Measurements from ENCODE around the gene ZNF483. TPM values are rescaled to one million over a fixed set of nuclear protein-coding genes. Genes with fewer than 3 reads are reported as not detected.
"Not testable (repeated sequence)": the region's sequence is repeated elsewhere in the genome, so short reads cannot be mapped to it uniquely, and the experiment has no call there.

ZNF483 gene
- total RNA-seq = 10 to 100 TPM in 4 of 8 experiments, 1 to 10 TPM in 4; 1.2 to 44.5 (median 10.0) TPM

- Histone ChIP-seq H3K4me3 (peak within 1 kb of the TSS; percentile 67 to 93 (median 81)), H3K27ac (peak within 1 kb of the TSS in 1 of 2 donors; percentile 18), H3K4me1 (replicated peaks in 1 of 2) (no peaks in the 10 kb centered on the region)
- 0 to 15% (median 1%) methylated on average over 2 to 15 of the region's 66 CpGs; no CpG with 5 or more reads in 3 of the 10 experiments for WGBS, 10 experiments
- peak; percentile 84 to 94 (median 92) for ATAC-seq (replicated peaks in 6 of 8)
- in situ Hi-C loops (cut with MboI; ENCODE audit: low pct_unique_long_range_greater_than_20kb in 2 of 9, low sequenced_read_pairs in 9 of 9, unreplicated experiment in 9 of 9) = no loop called here
Measured at GRCh38 chr9:111525056-111525977, at the start of gene ZNF483. Gene ZNF483 (plus strand): TSS chr9:111525179. CDS start chr9:111527396, 2,217 bp downstream.

GRCh38 chr9:111475195-111475594, 49.8 kb upstream of the ZNF483 start:
- WGBS, 10 experiments = 43 to 100% (median 100%) methylated on average over 1 to 2 of the region's 2 CpGs; no CpG with 5 or more reads in 1 of the 10 experiments
- H3K4me1 ChIP-seq (replicated peaks in 1 of 2) = no peaks in the 10 kb centered on the region
- in situ Hi-C loops (cut with MboI; ENCODE audit: low pct_unique_long_range_greater_than_20kb in 2 of 9, low sequenced_read_pairs in 9 of 9, unreplicated experiment in 9 of 9) = no loop called here
- no peak overlapping the region for H3K4me3 ChIP-seq
- no peak for ATAC-seq (replicated peaks in 6 of 8)
- no peak overlapping the region for H3K27ac ChIP-seq

GRCh38 chr9:111477677-111478076, 47.3 kb upstream of the ZNF483 start:
- in situ Hi-C loops (cut with MboI; ENCODE audit: low pct_unique_long_range_greater_than_20kb in 2 of 9, low sequenced_read_pairs in 9 of 9, unreplicated experiment in 9 of 9) = no loop called here
- H3K27ac ChIP-seq = no peak overlapping the region
- WGBS, 10 experiments = 60 to 100% (median 100%) methylated on average over 1 to 3 of the region's 3 CpGs; no CpG with 5 or more reads in 2 of the 10 experiments
- no peak overlapping the region for H3K4me3 ChIP-seq
- ATAC-seq (replicated peaks in 6 of 8) = no peak
- peaks cover 0 to 7% of the 10 kb centered on the region in 2 donors for H3K4me1 ChIP-seq (replicated peaks in 1 of 2)

- Histone ChIP-seq H3K27ac (no peak overlapping the region), H3K4me1 (replicated peaks in 1 of 2) (peaks cover 0 to 7% of the 10 kb centered on the region in 2 donors), H3K4me3 (peak overlapping the region; percentile 63 to 91 (median 77))
- 0 to 60% (median 40%) methylated on average over 1 to 13 of the region's 13 CpGs; no CpG with 5 or more reads in 1 of the 10 experiments for WGBS, 10 experiments
- no peak for ATAC-seq (replicated peaks in 6 of 8)
- in situ Hi-C loops (cut with MboI; ENCODE audit: low pct_unique_long_range_greater_than_20kb in 2 of 9, low sequenced_read_pairs in 9 of 9, unreplicated experiment in 9 of 9) = no loop called here
Measured at GRCh38 chr9:111481885-111482636, 42.9 kb upstream of the ZNF483 start.

GRCh38 chr9:111482694-111483438, 42.1 kb upstream of the ZNF483 start:
- Histone ChIP-seq H3K27ac (peak overlapping the region; percentile 90 to 97), H3K4me3 (peak overlapping the region; percentile 63 to 91 (median 77)), H3K4me1 (replicated peaks in 1 of 2) (peaks cover 0 to 7% of the 10 kb centered on the region in 2 donors)
- peak; percentile 41 to 58 (median 50) for ATAC-seq (replicated peaks in 6 of 8)
- in situ Hi-C loops (cut with MboI; ENCODE audit: low pct_unique_long_range_greater_than_20kb in 2 of 9, low sequenced_read_pairs in 9 of 9, unreplicated experiment in 9 of 9) = no loop called here
- WGBS, 10 experiments = 0 to 3% (median 0%) methylated on average over 1 to 14 of the region's 76 CpGs; no CpG with 5 or more reads in 4 of the 10 experiments

GRCh38 chr9:111483439-111483857, 41.5 kb upstream of the ZNF483 start:
- in situ Hi-C loops (cut with MboI; ENCODE audit: low pct_unique_long_range_greater_than_20kb in 2 of 9, low sequenced_read_pairs in 9 of 9, unreplicated experiment in 9 of 9) = no loop called here
- peak in 5 of 8 experiments; percentile 55 to 71 (median 70) for ATAC-seq (replicated peaks in 6 of 8)
- peak overlapping the region; percentile 63 to 91 (median 77) for H3K4me3 ChIP-seq
- no CpG with 5 or more reads among the region's 78 CpGs for WGBS, 10 experiments
- peaks cover 0 to 7% of the 10 kb centered on the region in 2 donors for H3K4me1 ChIP-seq (replicated peaks in 1 of 2)
- H3K27ac ChIP-seq = peak overlapping the region; percentile 90 to 97

GRCh38 chr9:111483858-111484571, 41.0 kb upstream of the ZNF483 start, which contains the start of gene ECPAS:
Gene ECPAS (minus strand): TSS chr9:111484383. CDS start chr9:111472918, 11,465 bp downstream.
- Histone ChIP-seq H3K4me1 (replicated peaks in 1 of 2) (peaks cover 0 to 7% of the 10 kb centered on the region in 2 donors), H3K4me3 (peak within 1 kb of the TSS; percentile 63 to 91 (median 77)), H3K27ac (peak within 1 kb of the TSS; percentile 90 to 97)
- 0% methylated on average over 2 to 26 of the region's 101 CpGs; no CpG with 5 or more reads in 7 of the 10 experiments for WGBS, 10 experiments
- ATAC-seq (replicated peaks in 6 of 8) = peak; percentile 62 to 73 (median 71)
- in situ Hi-C loops (cut with MboI; ENCODE audit: low pct_unique_long_range_greater_than_20kb in 2 of 9, low sequenced_read_pairs in 9 of 9, unreplicated experiment in 9 of 9) = no loop called here

GRCh38 chr9:111484572-111484894, 40.4 kb upstream of the ZNF483 start:
- Histone ChIP-seq H3K27ac (peak overlapping the region; percentile 90 to 97), H3K4me3 (peak overlapping the region; percentile 63 to 91 (median 77)), H3K4me1 (replicated peaks in 1 of 2) (peaks cover 0 to 7% of the 10 kb centered on the region in 2 donors)
- 0 to 20% (median 7%) methylated on average over 1 to 4 of the region's 4 CpGs; no CpG with 5 or more reads in 2 of the 10 experiments for WGBS, 10 experiments
- in situ Hi-C loops (cut with MboI; ENCODE audit: low pct_unique_long_range_greater_than_20kb in 2 of 9, low sequenced_read_pairs in 9 of 9, unreplicated experiment in 9 of 9) = no loop called here
- peak in 3 of 8 experiments; percentile 1 to 5 (median 3) for ATAC-seq (replicated peaks in 6 of 8)

GRCh38 chr9:111497196-111497595, 27.8 kb upstream of the ZNF483 start:
- 20 to 100% (median 77%) methylated on average over 1 to 2 of the region's 2 CpGs; no CpG with 5 or more reads in 6 of the 10 experiments for WGBS, 10 experiments
- H3K4me1 ChIP-seq (replicated peaks in 1 of 2); H3K4me3 ChIP-seq; in situ Hi-C loops (cut with MboI; ENCODE audit: low pct_unique_long_range_greater_than_20kb in 2 of 9, low sequenced_read_pairs in 9 of 9, unreplicated experiment in 9 of 9); ATAC-seq (replicated peaks in 6 of 8); H3K27ac ChIP-seq: not testable (repeated sequence)

GRCh38 chr9:111501005-111501562, 23.9 kb upstream of the ZNF483 start:
- H3K27ac ChIP-seq = no peak overlapping the region
- in situ Hi-C loops (cut with MboI; ENCODE audit: low pct_unique_long_range_greater_than_20kb in 2 of 9, low sequenced_read_pairs in 9 of 9, unreplicated experiment in 9 of 9) = no loop called here
- H3K4me1 ChIP-seq (replicated peaks in 1 of 2) = no peaks in the 10 kb centered on the region
- no peak overlapping the region for H3K4me3 ChIP-seq
- 0 to 60% methylated on average over 1 of the region's 16 CpGs; no CpG with 5 or more reads in 8 of the 10 experiments for WGBS, 10 experiments
- no peak for ATAC-seq (replicated peaks in 6 of 8)

GRCh38 chr9:111501648-111502047, 23.3 kb upstream of the ZNF483 start:
- Histone ChIP-seq H3K27ac (no peak overlapping the region), H3K4me3 (no peak overlapping the region), H3K4me1 (replicated peaks in 1 of 2) (no peaks in the 10 kb centered on the region)
- in situ Hi-C loops (cut with MboI; ENCODE audit: low pct_unique_long_range_greater_than_20kb in 2 of 9, low sequenced_read_pairs in 9 of 9, unreplicated experiment in 9 of 9) = no loop called here
- WGBS, 10 experiments = 76 to 100% methylated on average over 1 to 2 of the region's 6 CpGs; no CpG with 5 or more reads in 8 of the 10 experiments
- peak in 1 of 8 experiments; percentile 22 for ATAC-seq (replicated peaks in 6 of 8)
